Stimulated activated CD8-positive, alpha-beta memory T cell treated with anti-CD3 and anti-CD28 coated beads, Interleukin-12 subunit alpha, Interleukin-12 subunit beta, amount 100 ng/mL, for 24 hours (primary cell): ENCODE data around the gene CDH18.

ENCODE experiments used
- DNase-seq: peaks from one replicate; pipeline ENCODE4 v3.0.0-alpha.2; 2020; ENCODE audit errors: extremely low read depth

CDH18 gene, protein sequence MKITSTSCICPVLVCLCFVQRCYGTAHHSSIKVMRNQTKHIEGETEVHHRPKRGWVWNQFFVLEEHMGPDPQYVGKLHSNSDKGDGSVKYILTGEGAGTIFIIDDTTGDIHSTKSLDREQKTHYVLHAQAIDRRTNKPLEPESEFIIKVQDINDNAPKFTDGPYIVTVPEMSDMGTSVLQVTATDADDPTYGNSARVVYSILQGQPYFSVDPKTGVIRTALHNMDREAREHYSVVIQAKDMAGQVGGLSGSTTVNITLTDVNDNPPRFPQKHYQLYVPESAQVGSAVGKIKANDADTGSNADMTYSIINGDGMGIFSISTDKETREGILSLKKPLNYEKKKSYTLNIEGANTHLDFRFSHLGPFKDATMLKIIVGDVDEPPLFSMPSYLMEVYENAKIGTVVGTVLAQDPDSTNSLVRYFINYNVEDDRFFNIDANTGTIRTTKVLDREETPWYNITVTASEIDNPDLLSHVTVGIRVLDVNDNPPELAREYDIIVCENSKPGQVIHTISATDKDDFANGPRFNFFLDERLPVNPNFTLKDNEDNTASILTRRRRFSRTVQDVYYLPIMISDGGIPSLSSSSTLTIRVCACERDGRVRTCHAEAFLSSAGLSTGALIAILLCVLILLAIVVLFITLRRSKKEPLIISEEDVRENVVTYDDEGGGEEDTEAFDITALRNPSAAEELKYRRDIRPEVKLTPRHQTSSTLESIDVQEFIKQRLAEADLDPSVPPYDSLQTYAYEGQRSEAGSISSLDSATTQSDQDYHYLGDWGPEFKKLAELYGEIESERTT

GRCh38 chr5:19987612-19988361, at the start of gene CDH18:
TSS of gene CDH18 (minus strand) at chr5:19988200. CDS start at chr5:19838986, 149,214 bp downstream.
- no peak for DNase-seq

DNA sequence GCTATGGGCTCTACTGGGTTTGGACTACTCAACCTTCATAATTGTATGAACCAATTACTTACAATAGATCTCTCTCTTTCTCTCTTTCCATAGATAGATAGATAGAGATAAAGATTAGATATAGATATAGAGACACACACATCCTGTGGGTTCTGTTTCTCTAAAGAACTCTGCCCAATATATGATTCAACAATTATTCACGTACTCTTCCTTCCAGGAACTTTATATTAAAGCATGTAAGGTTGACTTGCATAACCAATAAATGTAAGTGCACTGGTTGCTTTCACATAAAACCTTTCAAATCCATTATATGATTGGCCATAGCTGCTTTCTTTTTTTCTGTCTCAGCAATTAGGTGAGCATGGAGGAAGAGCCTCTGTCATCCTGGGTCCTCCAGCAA, 46.7 kb upstream of the CDH18 start:
- no peak for DNase-seq

- no peak for DNase-seq
Measured at GRCh38 chr5:20033881-20034280, 45.9 kb upstream of the CDH18 start.

DNA sequence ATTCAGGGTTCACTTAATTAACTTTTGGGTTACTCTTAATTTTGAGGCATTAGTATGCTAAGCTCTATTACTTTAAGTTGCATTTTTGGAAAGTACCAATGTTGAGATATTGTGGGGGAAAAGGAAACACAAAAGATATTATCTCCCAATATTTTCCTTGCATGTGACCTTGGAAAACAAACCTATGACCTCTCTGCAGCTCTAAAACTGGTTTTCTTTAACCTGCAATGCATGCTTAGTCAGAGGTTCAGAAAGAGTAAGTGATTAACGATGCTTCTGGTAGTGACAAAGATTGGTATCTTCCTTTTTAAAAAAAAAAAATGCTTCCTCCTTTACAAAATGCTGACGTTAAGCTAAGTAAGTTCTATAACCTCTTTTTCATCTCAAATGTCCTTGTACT, 44.9 kb upstream of the CDH18 start:
- DNase-seq: no peak

- DNase-seq: no peak
Measured at GRCh38 chr5:20030125-20030524, 42.1 kb upstream of the CDH18 start.

- no peak for DNase-seq
Measured at GRCh38 chr5:20029266-20029665, 41.3 kb upstream of the CDH18 start.

GRCh38 chr5:20028506-20028905, 40.5 kb upstream of the CDH18 start:
- DNase-seq: no peak

DNA sequence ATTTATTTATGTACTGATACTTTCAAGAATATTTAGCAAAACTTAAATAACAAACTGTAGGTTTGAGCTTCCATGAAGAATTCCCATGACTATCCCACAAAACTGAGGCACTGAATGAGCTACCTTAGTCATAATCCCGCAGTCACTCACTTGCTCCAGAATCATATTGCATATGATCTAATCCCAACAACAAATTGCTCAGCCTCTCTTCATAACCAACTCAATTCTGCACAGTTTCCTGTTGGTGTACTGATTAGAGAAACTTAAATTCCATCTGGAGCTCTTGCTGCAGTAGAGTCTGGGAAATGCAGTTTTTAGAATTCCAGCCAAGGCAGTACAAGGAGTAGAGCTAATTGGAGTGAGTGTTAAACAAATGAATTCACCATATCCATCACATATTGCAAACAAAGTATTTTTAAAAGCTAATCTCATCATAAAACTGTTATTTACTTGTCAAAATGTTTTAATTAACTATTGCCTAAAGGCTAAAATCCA, 35.7 kb upstream of the CDH18 start:
- no peak for DNase-seq

GRCh38 chr5:20020247-20020646, 32.2 kb upstream of the CDH18 start:
- no peak for DNase-seq

DNA sequence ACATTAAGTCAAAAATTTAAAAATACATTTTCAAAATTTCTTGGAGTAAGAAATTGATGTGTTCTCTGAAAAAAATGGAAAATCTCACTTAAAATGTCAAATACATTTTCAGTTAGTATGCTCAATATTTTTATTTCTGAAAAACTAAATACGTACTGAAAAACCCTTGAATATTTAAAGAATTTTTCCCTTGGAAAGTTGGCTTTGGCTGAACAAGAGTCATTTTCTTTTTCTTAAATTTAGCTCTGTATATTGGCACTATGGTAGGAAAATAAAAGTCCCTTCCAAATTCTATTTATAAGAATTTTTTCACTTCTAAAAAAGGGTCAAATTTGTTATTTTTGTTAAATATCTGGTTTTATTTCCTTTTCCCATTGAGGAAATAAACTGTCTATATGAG, 29.0 kb upstream of the CDH18 start:
- no peak for DNase-seq

DNA sequence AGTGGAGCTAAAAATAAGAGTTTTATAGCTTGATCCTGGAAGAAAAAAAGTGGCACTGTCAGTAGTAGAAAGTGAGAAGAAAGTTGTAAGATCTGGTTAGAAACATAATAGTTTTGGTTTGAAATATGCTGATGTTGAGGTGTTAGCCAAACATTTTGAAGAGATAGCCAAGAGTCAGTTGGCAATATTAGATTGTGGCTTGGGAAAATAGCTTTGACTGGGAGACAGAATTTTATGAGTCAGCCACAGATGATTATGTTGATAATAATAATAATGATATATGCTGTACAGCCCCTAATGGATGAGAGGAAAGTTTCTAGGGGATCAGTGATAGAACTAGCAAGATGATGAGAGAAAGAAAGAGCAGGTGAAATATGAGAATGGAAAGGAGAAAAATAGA, 12.4 kb upstream of the CDH18 start:
- DNase-seq: no peak

- DNase-seq: no peak
Measured at GRCh38 chr5:19988457-19988856, 457 bp upstream of the CDH18 start.

DNA sequence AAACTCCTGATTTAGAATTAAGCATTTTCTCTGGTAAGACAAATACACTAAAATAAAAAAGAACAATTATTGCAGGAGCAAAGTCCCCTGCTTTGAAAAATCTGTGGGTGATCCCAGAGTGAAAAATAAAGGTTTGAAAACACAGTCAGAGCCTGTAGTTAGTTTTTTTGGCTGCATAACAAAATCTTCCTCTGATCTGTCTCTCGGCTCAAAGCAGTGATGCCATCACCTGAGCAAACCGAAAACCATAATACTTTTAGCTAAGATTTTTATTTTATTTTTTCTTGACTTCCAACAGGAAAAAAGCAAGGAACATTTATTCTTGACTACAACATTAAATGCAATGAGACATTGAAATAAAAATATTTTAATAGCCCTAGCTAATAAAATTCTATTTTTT, 1.2 kb downstream of the CDH18 start:
- no peak for DNase-seq

DNA sequence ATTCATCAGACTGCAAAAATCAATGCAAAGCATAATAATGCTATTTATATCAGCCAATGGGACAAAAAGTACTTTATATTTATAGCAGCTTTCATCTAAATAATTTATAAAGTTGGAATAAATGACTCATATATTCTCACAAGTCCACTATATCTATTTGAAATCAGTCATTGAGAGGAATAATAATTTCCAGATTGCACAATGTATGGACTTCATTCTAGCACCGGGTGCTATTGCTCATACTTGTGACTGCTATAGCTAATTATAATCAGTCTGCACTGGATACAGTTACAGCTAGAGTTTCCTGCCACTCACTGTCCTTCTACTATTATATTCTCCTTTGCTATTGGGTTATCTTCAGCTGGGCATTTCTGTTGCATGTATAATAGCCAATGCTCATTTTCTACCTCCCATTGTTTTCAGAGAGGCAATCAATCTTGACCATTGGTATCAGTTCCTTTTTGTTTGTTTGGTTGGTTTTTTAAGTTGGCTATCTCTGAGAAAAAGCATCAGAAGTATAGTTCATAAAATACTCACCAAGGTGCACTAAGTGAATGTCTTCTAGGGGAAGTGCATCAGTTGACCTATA, 1.9 kb downstream of the CDH18 start:
- no peak for DNase-seq

DNA sequence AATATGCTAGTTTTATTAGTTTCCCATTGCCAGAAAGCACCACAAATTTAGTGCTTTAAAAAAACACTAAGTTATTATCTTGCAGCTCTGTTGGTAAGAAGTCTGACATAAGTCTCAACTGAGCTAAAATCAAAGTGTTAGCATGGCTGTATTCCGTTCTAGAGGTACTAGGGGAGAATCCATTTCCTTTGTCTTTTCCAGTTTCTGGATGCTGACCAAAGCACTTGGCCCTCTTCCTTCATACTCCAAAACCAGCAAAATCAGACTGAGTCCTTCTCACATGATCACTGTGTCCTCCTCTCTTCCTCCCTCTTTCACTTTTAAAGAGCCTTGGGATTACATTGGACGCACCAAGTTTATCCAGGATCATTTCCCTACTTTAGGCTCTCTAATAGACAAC, 9.5 kb downstream of the CDH18 start:
- no peak for DNase-seq

DNA sequence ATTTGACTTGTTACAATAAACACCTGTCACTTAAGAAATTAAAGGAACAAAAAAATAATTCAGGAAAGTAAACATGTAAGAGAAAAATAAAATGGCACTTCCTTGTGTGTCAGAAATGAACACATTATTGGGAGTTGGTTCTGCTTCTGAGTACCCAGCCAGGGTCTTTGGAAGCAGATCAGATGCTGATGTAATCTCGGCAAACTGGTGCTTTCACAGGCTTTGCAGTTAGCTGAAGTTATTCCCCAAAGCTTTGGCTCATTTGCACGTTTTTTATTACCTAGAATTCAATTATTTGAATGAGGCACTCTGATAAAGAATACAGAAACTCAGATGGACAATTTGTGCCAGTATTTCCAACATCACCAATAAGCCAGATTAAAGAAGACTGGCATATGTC, 10.9 kb downstream of the CDH18 start:
- no peak for DNase-seq

GRCh38 chr5:19975795-19976194, 12.2 kb downstream of the CDH18 start:
- DNase-seq: no peak

GRCh38 chr5:19960451-19960850, 27.5 kb downstream of the CDH18 start:
- DNase-seq: no peak

DNA sequence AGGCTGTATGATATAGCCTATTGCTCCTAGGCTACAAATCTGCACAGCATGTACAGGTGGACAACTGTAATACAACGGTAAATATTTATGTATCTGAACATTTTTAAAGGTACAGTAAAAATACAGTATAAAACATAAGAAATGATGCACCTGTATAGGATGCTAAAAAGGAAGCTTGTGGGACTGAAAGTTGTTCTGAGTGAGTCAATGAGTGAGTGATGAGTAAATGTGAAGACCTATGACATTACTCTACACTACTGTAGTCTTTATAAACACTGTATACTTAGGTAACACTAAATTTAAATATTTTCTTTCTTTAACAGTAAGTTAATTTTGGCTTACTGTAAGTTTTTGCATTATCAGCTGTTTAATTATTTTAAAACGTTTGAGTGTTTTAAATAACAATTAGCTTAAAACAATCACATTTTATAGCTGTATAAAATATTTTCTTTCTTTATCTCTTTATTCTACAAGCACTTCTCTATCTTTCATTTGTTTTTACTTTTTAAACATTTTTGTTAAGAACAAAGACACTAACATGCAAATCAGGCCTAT, 28.1 kb downstream of the CDH18 start:
- no peak for DNase-seq

DNA sequence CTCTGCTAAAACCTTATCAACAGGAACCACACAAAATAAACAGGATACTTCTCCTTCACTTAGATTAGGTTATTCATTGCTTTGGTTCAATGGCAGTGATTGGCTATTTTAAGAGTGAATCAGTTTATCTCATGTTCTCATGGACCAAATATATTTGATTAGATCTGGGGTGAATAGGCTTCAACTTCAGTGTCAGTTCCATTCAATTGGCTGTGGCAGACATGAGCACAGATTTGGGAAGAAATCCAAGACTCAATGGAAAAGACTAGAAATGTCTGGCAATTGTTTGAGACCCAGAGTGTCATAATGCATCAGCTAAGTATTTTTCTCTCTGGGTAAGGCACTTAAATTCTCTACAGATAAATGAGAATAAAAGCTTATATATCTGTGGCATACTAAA, 37.1 kb downstream of the CDH18 start:
- no peak for DNase-seq

GRCh38 chr5:19940192-19940591, 47.8 kb downstream of the CDH18 start:
- no peak for DNase-seq

DNA sequence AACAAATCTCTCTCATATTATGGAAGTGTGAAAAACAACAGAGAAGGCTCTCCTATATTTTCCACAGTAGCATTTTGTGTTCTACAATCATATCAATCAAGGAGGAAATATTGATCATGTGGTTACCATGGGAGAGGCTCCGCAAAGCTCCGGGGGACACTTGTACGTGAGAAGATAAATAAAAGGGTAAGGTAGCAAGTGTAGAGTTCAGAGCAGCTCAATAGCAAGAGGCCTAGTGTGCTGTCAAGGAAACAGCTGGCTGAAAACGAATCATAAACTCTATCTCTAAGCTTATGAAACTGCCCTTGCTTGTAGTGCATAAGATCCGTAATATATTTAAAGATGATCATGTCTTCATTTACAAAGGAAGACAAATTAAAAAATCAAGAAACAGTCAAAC, 57.5 kb downstream of the CDH18 start:
- DNase-seq: no peak
